GM21360 (cell line): ENCODE results near the gene GLIS1.

ENCODE experiments used
- ATAC-seq: cut with Tn5 transposase; IDR thresholded peaks from one replicate; pipeline ENCODE4 v1.9.1; 2021; ENCODE audit warnings: mild to moderate bottlenecking, moderate library complexity; ENCODE audit not compliant: unreplicated experiment

GLIS1 gene

GRCh38 chr1:53553734-53554509, 185.0 kb downstream of the GLIS1 start:
- ATAC-seq: no peak

GRCh38 chr1:53552981-53553733, 185.8 kb downstream of the GLIS1 start:
- ATAC-seq: no peak

GRCh38 chr1:53552146-53552861, 186.7 kb downstream of the GLIS1 start:
- ATAC-seq: no peak

- no peak for ATAC-seq
These were observed 187.5 kb downstream of the GLIS1 start for GRCh38 chr1:53551428-53551995.

- ATAC-seq: no peak
These were observed 188.7 kb downstream of the GLIS1 start for GRCh38 chr1:53550201-53550741.

- ATAC-seq: no peak
These were observed 189.2 kb downstream of the GLIS1 start for GRCh38 chr1:53549781-53550180.

GRCh38 chr1:53549287-53549686, 189.7 kb downstream of the GLIS1 start:
- no peak for ATAC-seq

GRCh38 chr1:53548031-53548491, 190.9 kb downstream of the GLIS1 start:
- no peak for ATAC-seq

- ATAC-seq: no peak
These were observed 191.7 kb downstream of the GLIS1 start for GRCh38 chr1:53547231-53547790.

GRCh38 chr1:53546409-53547155, 192.4 kb downstream of the GLIS1 start:
- ATAC-seq: no peak

GRCh38 chr1:53545663-53546408, 193.1 kb downstream of the GLIS1 start:
- ATAC-seq: no peak

- ATAC-seq: no peak
These were observed 194.0 kb downstream of the GLIS1 start for GRCh38 chr1:53544728-53545515.

- ATAC-seq: no peak
These were observed 194.9 kb downstream of the GLIS1 start for GRCh38 chr1:53543778-53544695.

GRCh38 chr1:53543130-53543777, 195.7 kb downstream of the GLIS1 start:
- no peak for ATAC-seq

GRCh38 chr1:53542551-53542950, 196.4 kb downstream of the GLIS1 start:
- no peak for ATAC-seq

- no peak for ATAC-seq
These were observed 197.0 kb downstream of the GLIS1 start for GRCh38 chr1:53541761-53542550.
